22Rv1 (cell line): ENCODE data around the gene DIABLO.
A peak's percentile ranks its signal among the peaks of the same experiment; 100 is the strongest.

ENCODE experiments used
- H3K27ac ChIP-seq: fragments of 450-650 bp; 2 replicates; pipeline ENCODE4 v1.5.1; 2017
- CTCF ChIP-seq: fragments of 450-650 bp; IDR thresholded peaks from 2 replicates; pipeline ENCODE4 v1.5.1; 2017; ENCODE audit warnings: mild to moderate bottlenecking
- ZFX ChIP-seq: fragments of 450-650 bp; IDR thresholded peaks from 2 replicates; pipeline ENCODE4 v1.6.1; 2017; ENCODE audit warnings: antibody characterized with exemption, borderline replicate concordance

DIABLO gene

GRCh38 chr12:122168492-122168891, 57.4 kb downstream of the DIABLO start:
- TF ChIP-seq ZFX (no peak), CTCF (no peak)
- no peak overlapping the region for H3K27ac ChIP-seq

DNA sequence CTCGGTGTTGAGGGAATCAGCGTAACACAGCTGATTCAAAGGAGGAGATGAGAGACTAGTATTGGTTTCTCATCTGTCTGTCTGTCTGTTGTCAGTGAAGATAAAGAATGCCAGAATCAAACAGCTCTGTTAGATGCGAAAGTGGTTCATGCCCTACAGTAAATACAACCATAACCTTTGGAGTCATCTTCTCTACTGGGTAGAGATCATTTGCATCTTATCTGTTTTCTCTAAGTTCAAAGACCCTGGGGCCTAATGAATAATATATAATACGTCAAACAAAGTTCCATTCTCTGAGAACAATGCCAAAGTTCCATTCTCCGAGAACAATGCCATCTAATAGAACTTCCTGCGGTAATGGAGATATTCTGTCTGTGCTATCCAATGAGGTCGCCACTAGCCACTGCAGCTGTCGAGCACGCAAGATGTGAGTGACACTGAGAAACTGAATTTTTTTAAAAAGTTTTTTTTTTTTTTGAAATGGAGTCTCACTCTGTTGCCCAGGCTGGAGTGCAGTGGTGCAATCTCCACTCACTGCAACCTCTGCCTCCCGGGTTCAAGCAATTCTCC, 58.4 kb downstream of the DIABLO start:
- TF ChIP-seq ZFX (no peak), CTCF (no peak)

DNA sequence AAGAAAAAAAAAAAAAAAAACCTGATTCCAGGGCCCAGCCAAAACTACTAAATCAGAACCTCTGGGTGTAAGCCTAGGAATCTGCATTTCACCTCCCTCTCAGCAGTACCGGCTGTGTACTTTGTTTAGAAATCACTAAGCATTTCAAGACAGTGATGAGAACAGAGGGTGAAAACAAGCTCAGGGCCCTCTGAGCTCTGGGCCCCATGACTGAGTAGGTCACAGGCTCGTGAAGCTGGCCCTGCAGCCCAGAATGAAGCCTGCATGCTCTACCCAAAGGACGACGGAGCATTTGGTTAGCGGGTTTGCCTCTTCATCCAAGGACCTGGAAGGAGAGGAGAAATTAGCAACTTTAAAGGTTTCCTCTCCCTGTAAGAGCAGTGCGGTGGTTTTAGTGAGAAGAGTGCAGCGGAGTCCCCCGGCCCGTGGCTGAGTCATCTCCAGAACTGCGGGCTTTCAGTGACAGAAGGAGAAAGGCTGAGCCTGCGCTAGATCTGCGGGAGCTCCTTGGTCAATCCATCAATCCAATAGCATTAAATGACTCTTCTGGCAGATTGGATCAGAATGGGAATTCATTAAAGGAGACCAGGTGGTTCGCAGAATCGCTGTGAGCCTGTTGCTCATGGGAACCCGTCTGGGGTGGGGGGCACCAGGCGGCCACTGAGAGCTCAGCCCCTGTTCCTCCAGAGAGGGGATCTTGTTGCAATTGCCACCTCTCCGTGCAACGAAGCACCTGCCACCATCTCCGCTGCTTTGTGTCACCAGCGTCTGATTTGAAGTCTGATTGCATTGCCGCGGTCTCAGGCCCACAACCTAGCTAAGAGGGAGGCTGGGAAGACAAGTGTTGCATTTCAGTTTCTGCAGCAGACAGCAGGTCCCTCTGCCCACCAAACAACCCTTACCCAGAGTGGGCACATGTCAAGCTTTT, 59.2 kb downstream of the DIABLO start:
- no peak overlapping the region for H3K27ac ChIP-seq
- TF ChIP-seq CTCF (no peak), ZFX (no peak)

More for the DNA sequence above, 58.4 kb downstream of the DIABLO start:
- H3K27ac ChIP-seq: no peak overlapping the region

GRCh38 chr12:122162976-122163375, 62.9 kb downstream of the DIABLO start:
- TF ChIP-seq CTCF: no peak

GRCh38 chr12:122161682-122162081, 64.2 kb downstream of the DIABLO start:
- TF ChIP-seq ZFX: no peak
- TF ChIP-seq CTCF: no peak
- H3K27ac ChIP-seq: no peak overlapping the region

More at GRCh38 chr12:122162976-122163375, 62.9 kb downstream of the DIABLO start:
- H3K27ac ChIP-seq: no peak overlapping the region

- TF ChIP-seq ZFX (no peak), CTCF (no peak)
- no peak overlapping the region for H3K27ac ChIP-seq
Measured at GRCh38 chr12:122160761-122161160, 65.1 kb downstream of the DIABLO start.

GRCh38 chr12:122159882-122160281, 66.0 kb downstream of the DIABLO start:
- TF ChIP-seq CTCF: peak; percentile 16; the same call in 1 of the 2 replicates
- no peak for TF ChIP-seq ZFX
- H3K27ac ChIP-seq: no peak overlapping the region
